ENCODE data around the gene CUEDC1.

CUEDC1 gene

GRCh38 chr17:57945996-57946797, 9.0 kb downstream of the CUEDC1 start:
- Histone ChIP-seq H3K9ac (ENCODE audit: low read depth, low read length) (no peak overlapping the region), H3K9me3 (ENCODE audit: control insufficient read depth, insufficient read depth, low read length) (no peaks in the 10 kb centered on the region), H3K4me1 (ENCODE audit: control insufficient read depth, insufficient read depth, low read length) (peaks cover 30% of the 10 kb centered on the region), H3K27ac (ENCODE audit: low read depth, low read length) (peak overlapping the region; percentile 31), H3K27me3 (ENCODE audit: control insufficient read depth, insufficient read depth, low read length) (no peaks in the 10 kb centered on the region), H3K4me3 (ENCODE audit: low read depth, low read length) (no peak overlapping the region), H3K36me3 (ENCODE audit: control insufficient read depth, insufficient read depth, low read length) (no peaks in the 10 kb centered on the region)

GRCh38 chr17:57944908-57945307, 10.3 kb downstream of the CUEDC1 start:
- no peaks in the 10 kb centered on the region for H3K9me3 ChIP-seq (ENCODE audit: control insufficient read depth, insufficient read depth, low read length)
- H3K9ac ChIP-seq (ENCODE audit: low read depth, low read length), result no peak overlapping the region
- H3K36me3 ChIP-seq (ENCODE audit: control insufficient read depth, insufficient read depth, low read length), result no peaks in the 10 kb centered on the region
- no peak overlapping the region for H3K27ac ChIP-seq (ENCODE audit: low read depth, low read length)
- peaks cover 30% of the 10 kb centered on the region for H3K4me1 ChIP-seq (ENCODE audit: control insufficient read depth, insufficient read depth, low read length)
- H3K4me3 ChIP-seq (ENCODE audit: low read depth, low read length), result no peak overlapping the region
- no peaks in the 10 kb centered on the region for H3K27me3 ChIP-seq (ENCODE audit: control insufficient read depth, insufficient read depth, low read length)

- Histone ChIP-seq H3K4me3 (ENCODE audit: low read depth, low read length) (no peak overlapping the region), H3K4me1 (ENCODE audit: control insufficient read depth, insufficient read depth, low read length) (peaks cover 27% of the 10 kb centered on the region), H3K36me3 (ENCODE audit: control insufficient read depth, insufficient read depth, low read length) (no peaks in the 10 kb centered on the region), H3K27ac (ENCODE audit: low read depth, low read length) (no peak overlapping the region), H3K9ac (ENCODE audit: low read depth, low read length) (no peak overlapping the region), H3K9me3 (ENCODE audit: control insufficient read depth, insufficient read depth, low read length) (no peaks in the 10 kb centered on the region), H3K27me3 (ENCODE audit: control insufficient read depth, insufficient read depth, low read length) (no peaks in the 10 kb centered on the region)
These were observed 11.6 kb downstream of the CUEDC1 start for GRCh38 chr17:57943645-57944044.

GRCh38 chr17:57943140-57943539, 12.1 kb downstream of the CUEDC1 start:
- H3K4me1 ChIP-seq (ENCODE audit: control insufficient read depth, insufficient read depth, low read length), result peaks cover 24% of the 10 kb centered on the region
- H3K27me3 ChIP-seq (ENCODE audit: control insufficient read depth, insufficient read depth, low read length), result no peaks in the 10 kb centered on the region
- H3K9me3 ChIP-seq (ENCODE audit: control insufficient read depth, insufficient read depth, low read length), result no peaks in the 10 kb centered on the region
- no peak overlapping the region for H3K27ac ChIP-seq (ENCODE audit: low read depth, low read length)
- H3K4me3 ChIP-seq (ENCODE audit: low read depth, low read length), result no peak overlapping the region
- no peak overlapping the region for H3K9ac ChIP-seq (ENCODE audit: low read depth, low read length)
- H3K36me3 ChIP-seq (ENCODE audit: control insufficient read depth, insufficient read depth, low read length), result no peaks in the 10 kb centered on the region

- Histone ChIP-seq H3K9ac (ENCODE audit: low read depth, low read length) (no peak overlapping the region), H3K9me3 (ENCODE audit: control insufficient read depth, insufficient read depth, low read length) (no peaks in the 10 kb centered on the region), H3K4me1 (ENCODE audit: control insufficient read depth, insufficient read depth, low read length) (peaks cover 15% of the 10 kb centered on the region), H3K4me3 (ENCODE audit: low read depth, low read length) (no peak overlapping the region), H3K27ac (ENCODE audit: low read depth, low read length) (no peak overlapping the region), H3K27me3 (ENCODE audit: control insufficient read depth, insufficient read depth, low read length) (no peaks in the 10 kb centered on the region), H3K36me3 (ENCODE audit: control insufficient read depth, insufficient read depth, low read length) (no peaks in the 10 kb centered on the region)
These were observed 13.5 kb downstream of the CUEDC1 start for GRCh38 chr17:57941384-57942370.

- H3K27me3 ChIP-seq (ENCODE audit: control insufficient read depth, insufficient read depth, low read length), result no peaks in the 10 kb centered on the region
- H3K36me3 ChIP-seq (ENCODE audit: control insufficient read depth, insufficient read depth, low read length), result no peaks in the 10 kb centered on the region
- H3K4me3 ChIP-seq (ENCODE audit: low read depth, low read length), result no peak overlapping the region
- H3K9me3 ChIP-seq (ENCODE audit: control insufficient read depth, insufficient read depth, low read length), result no peaks in the 10 kb centered on the region
- H3K9ac ChIP-seq (ENCODE audit: low read depth, low read length), result no peak overlapping the region
- no peak overlapping the region for H3K27ac ChIP-seq (ENCODE audit: low read depth, low read length)
- H3K4me1 ChIP-seq (ENCODE audit: control insufficient read depth, insufficient read depth, low read length), result peaks cover 15% of the 10 kb centered on the region
These were observed 14.4 kb downstream of the CUEDC1 start for GRCh38 chr17:57940653-57941329.

GRCh38 chr17:57940231-57940630, 15.0 kb downstream of the CUEDC1 start:
- H3K9ac ChIP-seq (ENCODE audit: low read depth, low read length), result no peak overlapping the region

GRCh38 chr17:57939797-57940196, 15.4 kb downstream of the CUEDC1 start:
- no peaks in the 10 kb centered on the region for H3K36me3 ChIP-seq (ENCODE audit: control insufficient read depth, insufficient read depth, low read length)
- H3K27me3 ChIP-seq (ENCODE audit: control insufficient read depth, insufficient read depth, low read length), result no peaks in the 10 kb centered on the region
- peaks cover 25% of the 10 kb centered on the region for H3K4me1 ChIP-seq (ENCODE audit: control insufficient read depth, insufficient read depth, low read length)
- H3K9ac ChIP-seq (ENCODE audit: low read depth, low read length), result no peak overlapping the region
- no peak overlapping the region for H3K27ac ChIP-seq (ENCODE audit: low read depth, low read length)
- H3K9me3 ChIP-seq (ENCODE audit: control insufficient read depth, insufficient read depth, low read length), result no peaks in the 10 kb centered on the region
- H3K4me3 ChIP-seq (ENCODE audit: low read depth, low read length), result no peak overlapping the region

More at GRCh38 chr17:57940231-57940630, 15.0 kb downstream of the CUEDC1 start:
- no peaks in the 10 kb centered on the region for H3K27me3 ChIP-seq (ENCODE audit: control insufficient read depth, insufficient read depth, low read length)
- no peak overlapping the region for H3K27ac ChIP-seq (ENCODE audit: low read depth, low read length)
- no peaks in the 10 kb centered on the region for H3K9me3 ChIP-seq (ENCODE audit: control insufficient read depth, insufficient read depth, low read length)
- H3K4me1 ChIP-seq (ENCODE audit: control insufficient read depth, insufficient read depth, low read length), result peaks cover 21% of the 10 kb centered on the region
- H3K4me3 ChIP-seq (ENCODE audit: low read depth, low read length), result no peak overlapping the region
- no peaks in the 10 kb centered on the region for H3K36me3 ChIP-seq (ENCODE audit: control insufficient read depth, insufficient read depth, low read length)

- Histone ChIP-seq H3K9me3 (ENCODE audit: control insufficient read depth, insufficient read depth, low read length) (no peaks in the 10 kb centered on the region), H3K27ac (ENCODE audit: low read depth, low read length) (no peak overlapping the region), H3K4me1 (ENCODE audit: control insufficient read depth, insufficient read depth, low read length) (peaks cover 25% of the 10 kb centered on the region), H3K36me3 (ENCODE audit: control insufficient read depth, insufficient read depth, low read length) (no peaks in the 10 kb centered on the region), H3K4me3 (ENCODE audit: low read depth, low read length) (no peak overlapping the region), H3K27me3 (ENCODE audit: control insufficient read depth, insufficient read depth, low read length) (no peaks in the 10 kb centered on the region), H3K9ac (ENCODE audit: low read depth, low read length) (no peak overlapping the region)
These were observed 17.1 kb downstream of the CUEDC1 start for GRCh38 chr17:57938061-57938502.

GRCh38 chr17:57937492-57937891, 17.7 kb downstream of the CUEDC1 start:
- H3K27ac ChIP-seq (ENCODE audit: low read depth, low read length), result no peak overlapping the region
- H3K9me3 ChIP-seq (ENCODE audit: control insufficient read depth, insufficient read depth, low read length), result no peaks in the 10 kb centered on the region
- peaks cover 25% of the 10 kb centered on the region for H3K4me1 ChIP-seq (ENCODE audit: control insufficient read depth, insufficient read depth, low read length)
- H3K36me3 ChIP-seq (ENCODE audit: control insufficient read depth, insufficient read depth, low read length), result no peaks in the 10 kb centered on the region
- H3K4me3 ChIP-seq (ENCODE audit: low read depth, low read length), result no peak overlapping the region
- H3K9ac ChIP-seq (ENCODE audit: low read depth, low read length), result no peak overlapping the region
- H3K27me3 ChIP-seq (ENCODE audit: control insufficient read depth, insufficient read depth, low read length), result no peaks in the 10 kb centered on the region

Measured in HUES48 (cell line).